Measurements from ENCODE around the gene CLDN7.

The CLDN7 gene

DNA sequence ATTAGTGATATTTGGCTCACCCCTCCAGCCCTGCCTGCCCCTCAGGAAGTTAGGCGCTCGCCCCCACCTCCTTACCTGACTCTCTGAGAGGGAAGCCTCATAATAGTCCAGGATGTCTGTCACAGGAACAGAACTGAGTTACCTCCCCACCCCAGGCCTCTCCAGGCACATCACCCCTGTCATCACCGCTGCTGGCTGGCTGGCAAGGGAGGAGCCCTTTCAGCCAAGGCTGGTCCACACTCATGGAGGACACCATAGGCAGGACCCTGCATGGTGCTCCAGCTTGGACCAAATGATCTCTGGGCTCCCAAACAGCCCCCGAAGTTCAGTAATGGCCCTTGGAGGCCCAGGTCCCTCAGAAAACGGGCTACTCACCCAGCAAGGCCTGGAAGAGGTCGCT is 44.1 kb downstream of the CLDN7 start:
- no peak for DNase-seq

DNA sequence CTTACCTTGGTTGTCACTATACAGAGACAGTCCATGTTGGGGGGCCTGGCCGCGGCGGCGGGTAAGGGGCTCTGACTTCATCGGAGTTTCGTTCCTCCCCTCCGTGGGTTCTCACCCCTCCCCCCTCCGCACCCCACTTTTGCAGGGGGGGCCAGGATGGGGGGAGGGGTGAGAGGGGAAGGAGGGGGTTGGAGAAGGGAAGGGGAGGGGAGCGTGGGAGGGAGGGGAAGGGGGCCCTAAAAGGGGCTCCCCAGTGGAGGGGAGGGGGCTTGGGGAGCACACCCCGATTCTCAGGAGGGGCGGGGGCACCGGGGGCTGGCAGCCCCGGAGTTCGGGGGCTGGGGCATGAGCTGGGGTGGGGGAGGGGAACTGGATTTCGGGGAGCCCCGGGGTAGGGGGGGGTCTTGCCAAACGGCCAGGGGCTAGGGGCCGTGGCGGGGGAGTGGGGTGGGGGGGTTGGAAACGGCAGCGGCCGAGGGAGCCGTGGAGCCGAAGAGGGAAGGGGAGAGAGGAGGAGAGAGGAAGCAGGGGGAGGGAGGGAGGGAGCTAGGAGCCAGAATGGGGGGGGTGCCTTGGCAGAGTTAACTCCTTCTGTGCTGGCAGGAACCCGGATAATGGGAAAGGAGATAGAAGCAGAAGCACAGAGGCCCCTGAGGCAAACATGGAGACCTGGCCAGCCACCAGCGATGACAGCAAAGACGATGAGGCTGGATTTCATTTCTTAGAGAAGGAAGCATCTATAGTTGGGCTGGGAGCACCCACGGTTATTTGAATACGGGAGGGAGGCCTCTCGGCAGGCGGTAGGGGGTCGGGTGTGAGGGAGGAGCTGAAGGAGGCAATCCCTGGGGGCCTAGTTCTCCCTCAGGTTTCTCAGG is 44.9 kb downstream of the CLDN7 start:
- DNase-seq, result no peak

DNA sequence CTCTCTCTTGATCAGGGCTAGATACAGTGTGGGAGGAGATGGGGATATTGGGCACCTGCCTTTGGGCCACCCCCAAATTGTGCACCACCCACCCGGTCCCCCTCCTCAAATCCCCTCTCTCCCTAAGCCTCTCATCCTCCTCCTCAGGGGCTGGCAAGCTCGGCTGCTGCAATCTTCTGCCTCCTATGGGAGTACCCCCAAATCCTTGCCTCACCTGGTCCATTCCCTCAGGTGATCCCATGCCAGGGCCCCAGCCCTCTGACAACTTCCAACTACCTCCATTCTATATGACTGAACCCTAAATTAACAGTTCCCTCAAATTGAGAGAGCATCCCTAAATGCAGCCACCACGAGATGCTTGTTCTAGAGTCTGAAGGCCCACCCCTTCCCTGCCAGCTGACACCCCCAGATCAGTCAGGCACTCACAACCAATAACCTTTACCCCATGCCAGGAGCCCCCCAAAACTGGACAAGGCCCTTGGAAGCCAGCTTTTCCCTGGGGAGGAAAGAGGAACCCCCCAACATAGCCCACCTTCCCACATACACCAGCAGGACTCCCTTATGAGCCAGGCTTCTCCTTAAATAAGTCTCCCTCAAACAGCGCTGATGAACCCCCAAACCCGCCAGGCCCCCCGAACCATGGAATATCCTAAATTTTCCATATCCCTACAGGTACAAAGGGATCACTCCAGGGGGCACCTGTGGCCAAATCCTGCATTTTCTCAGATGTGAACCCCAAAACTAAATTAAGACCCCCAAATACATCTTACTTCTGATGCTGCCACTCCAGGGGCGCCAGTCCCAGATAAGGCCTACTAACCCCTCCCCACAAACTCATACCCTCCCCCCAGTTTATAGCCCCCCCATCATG is 45.8 kb downstream of the CLDN7 start:
- no peak for DNase-seq

DNA sequence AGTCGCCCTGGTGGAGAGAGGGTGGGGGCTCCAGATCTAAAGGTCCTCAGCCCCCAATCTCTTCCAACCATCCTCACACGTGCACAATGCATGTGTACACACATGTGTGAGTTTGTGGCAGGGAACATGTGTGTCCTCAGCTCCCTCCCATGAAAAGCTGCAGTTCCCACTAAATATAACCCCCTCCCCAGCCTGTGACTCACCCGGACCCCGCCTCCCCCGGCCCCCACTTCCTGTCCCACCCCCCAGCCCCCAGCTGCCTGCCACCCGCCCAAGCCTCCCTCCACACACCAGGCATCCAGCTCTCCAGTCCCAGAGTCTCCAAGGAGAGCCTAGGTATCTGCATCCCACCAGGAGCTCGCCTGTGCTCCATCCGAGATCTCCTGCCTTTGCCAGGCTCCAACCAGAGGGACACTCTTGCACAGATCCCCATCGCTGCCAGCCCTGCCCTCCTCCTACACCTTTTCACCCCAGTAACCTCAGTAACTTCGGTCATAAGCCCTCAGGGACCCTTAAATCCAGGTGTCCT is 46.6 kb downstream of the CLDN7 start:
- no peak for DNase-seq

DNA sequence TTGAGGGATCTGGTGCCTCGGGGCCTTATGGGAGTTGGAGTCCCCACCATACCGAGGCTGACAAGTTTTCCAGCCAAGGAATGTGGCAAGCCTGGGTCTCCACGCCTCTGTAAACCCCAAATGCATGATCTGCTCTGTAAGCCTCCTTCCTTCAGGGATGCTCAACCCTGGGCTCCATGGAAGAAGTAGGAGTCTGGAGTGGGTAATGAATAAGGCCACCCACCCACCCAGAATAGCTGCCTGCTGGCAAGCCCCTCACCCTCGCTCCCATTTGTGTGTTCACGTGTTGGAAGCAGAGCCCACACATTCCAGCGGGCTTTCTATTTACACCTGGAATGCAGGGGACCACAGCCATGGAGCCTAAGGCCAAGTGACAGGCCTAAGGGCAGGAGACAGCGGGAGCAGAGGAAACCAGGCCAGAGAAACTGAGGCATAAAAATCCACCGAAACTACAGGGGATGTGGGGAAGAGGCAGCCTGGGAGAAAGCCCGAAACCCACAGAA is 47.1 kb downstream of the CLDN7 start:
- no peak for DNase-seq

DNA sequence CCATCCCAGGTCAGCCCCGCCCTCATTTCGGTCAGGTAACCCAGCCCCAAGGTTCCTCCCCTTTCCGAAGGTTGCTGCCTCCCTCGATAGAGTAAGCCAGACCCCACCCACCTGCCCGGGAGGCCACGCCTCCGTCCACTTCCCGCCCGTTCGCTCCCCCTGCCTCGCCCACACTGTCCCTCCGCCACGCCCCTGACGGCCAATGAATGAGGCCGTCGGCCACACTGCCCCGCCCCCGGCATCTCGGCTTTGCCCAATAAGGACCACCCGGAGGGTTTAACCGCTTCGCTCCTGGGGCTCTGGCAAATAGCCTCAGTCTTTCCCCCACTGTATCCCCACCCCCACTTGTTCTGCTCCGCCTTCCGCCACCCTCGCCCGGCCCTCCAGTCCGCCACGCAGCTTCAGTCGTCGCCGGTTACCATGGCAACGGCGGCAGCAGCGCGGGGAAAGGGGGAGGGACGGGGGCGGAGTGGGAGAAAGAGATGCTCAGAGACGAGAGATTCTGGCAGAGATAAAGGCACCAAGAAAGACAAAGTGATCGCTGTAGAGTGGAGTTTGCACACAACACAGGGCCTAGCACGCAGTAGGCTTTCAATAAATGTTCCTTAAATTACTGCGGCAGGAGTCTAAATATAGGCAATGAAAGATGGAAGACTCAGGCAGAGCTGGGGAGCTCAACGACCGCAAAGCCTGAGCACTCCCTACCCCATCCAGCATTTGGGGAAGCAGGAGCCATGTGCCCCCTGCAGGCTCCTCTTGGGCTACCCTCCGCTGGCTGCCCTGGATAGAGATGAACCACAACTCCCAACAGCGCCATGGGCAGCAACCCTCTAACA is 47.8 kb downstream of the CLDN7 start:
- peak; percentile 94 for DNase-seq

DNA sequence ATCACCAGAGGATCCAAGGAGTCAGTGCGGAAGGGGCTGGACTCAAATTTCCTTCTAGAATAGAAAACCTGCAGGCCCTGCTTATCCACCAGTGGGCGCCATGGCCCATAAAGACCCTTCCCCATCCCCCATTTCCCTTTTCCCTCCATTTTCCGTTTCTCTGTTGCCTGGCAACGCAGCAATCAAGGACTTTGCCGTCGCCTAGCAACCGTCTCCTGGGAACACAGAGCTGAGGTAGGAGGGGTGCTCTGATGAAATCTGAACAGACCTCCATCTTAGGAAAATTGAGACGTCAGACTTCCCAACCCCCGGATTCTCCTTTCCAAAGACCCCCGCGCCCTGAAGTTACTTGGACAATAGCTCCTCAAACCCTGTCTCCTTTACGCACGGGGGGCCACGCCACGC is 48.4 kb downstream of the CLDN7 start:
- DNase-seq, result peak; percentile 82

DNA sequence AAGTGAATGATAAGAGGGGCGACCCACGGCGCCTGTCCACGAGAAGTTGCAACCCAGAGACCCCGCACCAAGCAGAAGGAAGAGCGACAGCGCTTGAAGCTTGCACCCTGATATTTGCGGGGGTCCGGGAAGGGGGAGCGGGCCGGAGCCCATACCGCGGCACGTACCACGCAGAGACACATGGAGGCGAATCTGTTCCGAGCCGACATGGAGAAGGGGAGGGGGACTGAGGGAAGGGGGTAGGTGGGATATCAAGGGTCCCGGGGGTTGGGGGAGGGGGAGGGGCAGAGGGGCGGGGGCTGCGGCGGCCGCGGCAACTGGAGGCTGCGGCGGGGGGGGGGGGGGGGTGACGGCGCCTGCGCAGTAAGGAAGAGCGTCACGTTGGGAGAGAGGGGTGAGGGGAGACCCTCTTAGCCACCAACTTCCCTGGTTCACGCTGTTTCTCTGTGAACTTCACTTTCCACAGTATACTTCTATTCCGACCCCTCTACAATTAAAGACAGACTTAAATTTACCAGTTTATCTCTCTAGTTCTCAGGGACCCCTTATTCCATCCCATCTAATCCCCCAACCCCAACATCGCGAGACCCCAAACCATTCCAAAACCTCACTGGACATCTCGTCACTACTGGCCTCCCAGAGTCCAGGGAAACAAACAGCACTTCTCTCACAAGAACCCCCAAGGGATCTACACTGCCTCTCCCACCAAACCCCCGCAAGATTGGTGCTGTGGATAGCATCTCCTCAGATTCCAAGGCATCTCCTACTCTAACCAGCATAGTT is 50.6 kb downstream of the CLDN7 start:
- no peak for DNase-seq

All from NCI-H446 treated with DMSO at 0.1 percent for 48 hours (cell line).